ENCODE results near the gene CNIH2.
"Not testable (repeated sequence)": the region's sequence is repeated elsewhere in the genome, so short reads cannot be mapped to it uniquely, and the experiment has no call there.

CNIH2 gene

GRCh38 chr11:66275396-66275795, 2.6 kb upstream of the CNIH2 start:
- H3K79me1 ChIP-seq (ENCODE audit: low read length): no peaks in the 10 kb centered on the region
- H4K91ac ChIP-seq (ENCODE audit: low read depth, low read length): no peak overlapping the region
- no peak overlapping the region for H2BK120ac ChIP-seq (ENCODE audit: insufficient read depth, low read length, poor library complexity)
- H3K4me1 ChIP-seq (ENCODE audit: control insufficient read depth in 1 of 2, insufficient read depth in 2 of 2, low read length in 2 of 2): peaks cover 5 to 7% of the 10 kb centered on the region in 2 experiments
- no peaks in the 10 kb centered on the region for H3K9me3 ChIP-seq (ENCODE audit: insufficient read depth, low read depth, low read length)
- no peak overlapping the region for H3K4ac ChIP-seq (ENCODE audit: low read depth, low read length)
- H2AK5ac ChIP-seq (ENCODE audit: low read length): no peak overlapping the region
- no peak overlapping the region for H4K12ac ChIP-seq (ENCODE audit: low read depth, low read length)
- H3K4me3 ChIP-seq (ENCODE audit: low read depth, low read length): no peak overlapping the region
- H3K4me2 ChIP-seq (ENCODE audit: low read length): no peak overlapping the region
- no peak overlapping the region for H4K8ac ChIP-seq (ENCODE audit: low read depth, low read length)
- H2BK5ac ChIP-seq (ENCODE audit: low read depth, low read length, poor library complexity): no peak overlapping the region
- no peak overlapping the region for H3K18ac ChIP-seq (ENCODE audit: low read length)
- no peak overlapping the region for H3K9ac ChIP-seq (ENCODE audit: low read length)
- no peak overlapping the region for H3K14ac ChIP-seq (ENCODE audit: low read length)
- H3K79me2 ChIP-seq (ENCODE audit: control insufficient read depth, insufficient read depth, low read length, poor library complexity): peaks cover 1% of the 10 kb centered on the region
- no CpG with 5 or more reads among the region's 8 CpGs for WGBS (ENCODE audit: extremely low coverage, insufficient coverage, insufficient read length)
- H2BK12ac ChIP-seq (ENCODE audit: low read length): no peak overlapping the region
- no peak for DNase-seq
- H2AFZ ChIP-seq (ENCODE audit: insufficient read depth, low read length, poor library complexity): no peak overlapping the region
- H3K27me3 ChIP-seq (ENCODE audit: insufficient read depth, low read length): no peaks in the 10 kb centered on the region
- peaks cover 48 to 54% of the 10 kb centered on the region in 2 experiments for H3K36me3 ChIP-seq (ENCODE audit: control insufficient read depth in 1 of 2, insufficient read depth in 2 of 2, low read length in 2 of 2)
- no peak overlapping the region for H3K23ac ChIP-seq (ENCODE audit: low read length)
- no peak overlapping the region for H3K27ac ChIP-seq (ENCODE audit: low read depth, low read length)

GRCh38 chr11:66275984-66276612, 1.9 kb upstream of the CNIH2 start:
- no peak for DNase-seq
- Histone ChIP-seq H3K9me3 (ENCODE audit: insufficient read depth, low read depth, low read length) (no peaks in the 10 kb centered on the region), H2BK120ac (ENCODE audit: insufficient read depth, low read length, poor library complexity) (no peak overlapping the region), H3K27ac (ENCODE audit: low read depth, low read length) (no peak overlapping the region), H2AK5ac (ENCODE audit: low read length) (no peak overlapping the region), H3K14ac (ENCODE audit: low read length) (no peak overlapping the region), H3K4me3 (ENCODE audit: low read depth, low read length) (no peak overlapping the region), H3K79me2 (ENCODE audit: control insufficient read depth, insufficient read depth, low read length, poor library complexity) (no peaks in the 10 kb centered on the region), H2BK12ac (ENCODE audit: low read length) (no peak overlapping the region), H2AFZ (ENCODE audit: insufficient read depth, low read length, poor library complexity) (no peak overlapping the region), H3K4me2 (ENCODE audit: low read length) (no peak overlapping the region), H2BK5ac (ENCODE audit: low read depth, low read length, poor library complexity) (no peak overlapping the region), H3K4me1 (ENCODE audit: control insufficient read depth in 1 of 2, insufficient read depth in 2 of 2, low read length in 2 of 2) (peaks cover 5 to 7% of the 10 kb centered on the region in 2 experiments), H3K23ac (ENCODE audit: low read length) (no peak overlapping the region), H3K36me3 (ENCODE audit: control insufficient read depth in 1 of 2, insufficient read depth in 2 of 2, low read length in 2 of 2) (peaks cover 44 to 51% of the 10 kb centered on the region in 2 experiments), H4K91ac (ENCODE audit: low read depth, low read length) (no peak overlapping the region), H4K8ac (ENCODE audit: low read depth, low read length) (no peak overlapping the region), H4K12ac (ENCODE audit: low read depth, low read length) (no peak overlapping the region), H3K79me1 (ENCODE audit: low read length) (no peaks in the 10 kb centered on the region), H3K27me3 (ENCODE audit: insufficient read depth, low read length) (no peaks in the 10 kb centered on the region), H3K4ac (ENCODE audit: low read depth, low read length) (no peak overlapping the region), H3K18ac (ENCODE audit: low read length) (no peak overlapping the region), H3K9ac (ENCODE audit: low read length) (no peak overlapping the region)
- WGBS (ENCODE audit: extremely low coverage, insufficient coverage, insufficient read length): no CpG with 5 or more reads among the region's 14 CpGs

GRCh38 chr11:66276619-66277018, 1.4 kb upstream of the CNIH2 start:
- H4K12ac ChIP-seq (ENCODE audit: low read depth, low read length); H3K4ac ChIP-seq (ENCODE audit: low read depth, low read length); H2BK120ac ChIP-seq (ENCODE audit: insufficient read depth, low read length, poor library complexity); H2BK5ac ChIP-seq (ENCODE audit: low read depth, low read length, poor library complexity); H3K4me3 ChIP-seq (ENCODE audit: low read depth, low read length); H3K27me3 ChIP-seq (ENCODE audit: insufficient read depth, low read length); H2BK12ac ChIP-seq (ENCODE audit: low read length); H4K91ac ChIP-seq (ENCODE audit: low read depth, low read length); H3K9ac ChIP-seq (ENCODE audit: low read length); H3K4me2 ChIP-seq (ENCODE audit: low read length); DNase-seq; H3K9me3 ChIP-seq (ENCODE audit: insufficient read depth, low read depth, low read length); H2AK5ac ChIP-seq (ENCODE audit: low read length); H3K18ac ChIP-seq (ENCODE audit: low read length); H3K4me1 ChIP-seq (ENCODE audit: control insufficient read depth in 1 of 2, insufficient read depth in 2 of 2, low read length in 2 of 2); H3K27ac ChIP-seq (ENCODE audit: low read depth, low read length); H3K14ac ChIP-seq (ENCODE audit: low read length); H3K79me1 ChIP-seq (ENCODE audit: low read length); H2AFZ ChIP-seq (ENCODE audit: insufficient read depth, low read length, poor library complexity); H3K79me2 ChIP-seq (ENCODE audit: control insufficient read depth, insufficient read depth, low read length, poor library complexity); H3K23ac ChIP-seq (ENCODE audit: low read length); H4K8ac ChIP-seq (ENCODE audit: low read depth, low read length): not testable (repeated sequence)
- H3K36me3 ChIP-seq (ENCODE audit: control insufficient read depth in 1 of 2, insufficient read depth in 2 of 2, low read length in 2 of 2): peaks cover 42 to 49% of the 10 kb centered on the region in 2 experiments
- no CpG with 5 or more reads among the region's 13 CpGs for WGBS (ENCODE audit: extremely low coverage, insufficient coverage, insufficient read length)

GRCh38 chr11:66277064-66277463, 911 bp upstream of the CNIH2 start:
- not testable (repeated sequence) for H4K12ac ChIP-seq (ENCODE audit: low read depth, low read length); H3K79me2 ChIP-seq (ENCODE audit: control insufficient read depth, insufficient read depth, low read length, poor library complexity); H3K4ac ChIP-seq (ENCODE audit: low read depth, low read length); H3K4me3 ChIP-seq (ENCODE audit: low read depth, low read length); DNase-seq; H2AK5ac ChIP-seq (ENCODE audit: low read length); H2BK12ac ChIP-seq (ENCODE audit: low read length); H3K79me1 ChIP-seq (ENCODE audit: low read length); H2BK120ac ChIP-seq (ENCODE audit: insufficient read depth, low read length, poor library complexity); H3K27ac ChIP-seq (ENCODE audit: low read depth, low read length); H2AFZ ChIP-seq (ENCODE audit: insufficient read depth, low read length, poor library complexity); H2BK5ac ChIP-seq (ENCODE audit: low read depth, low read length, poor library complexity); H3K9ac ChIP-seq (ENCODE audit: low read length); H4K91ac ChIP-seq (ENCODE audit: low read depth, low read length); H3K27me3 ChIP-seq (ENCODE audit: insufficient read depth, low read length); H3K14ac ChIP-seq (ENCODE audit: low read length); H3K4me2 ChIP-seq (ENCODE audit: low read length); H3K23ac ChIP-seq (ENCODE audit: low read length); H3K9me3 ChIP-seq (ENCODE audit: insufficient read depth, low read depth, low read length); H3K18ac ChIP-seq (ENCODE audit: low read length); H4K8ac ChIP-seq (ENCODE audit: low read depth, low read length); H3K4me1 ChIP-seq (ENCODE audit: control insufficient read depth in 1 of 2, insufficient read depth in 2 of 2, low read length in 2 of 2)
- no CpG with 5 or more reads among the region's 4 CpGs for WGBS (ENCODE audit: extremely low coverage, insufficient coverage, insufficient read length)
- H3K36me3 ChIP-seq (ENCODE audit: control insufficient read depth in 1 of 2, insufficient read depth in 2 of 2, low read length in 2 of 2): peaks cover 38 to 45% of the 10 kb centered on the region in 2 experiments

Data from trophoblast cell (in vitro differentiated cells and primary cell).